Vagina (tissue), 2 donors: ENCODE measurements around the gene NUCB2.

ENCODE experiments used
- POLR2A ChIP-seq, 2 donors: fragments of 450-650 bp; IDR thresholded peaks; one replicate each; pipeline ENCODE4 v1.6.1; 2017; ENCODE audit warnings: antibody characterized with exemption in 2 of 2, mild to moderate bottlenecking in 2 of 2, moderate library complexity in 2 of 2
- POLR2AphosphoS5 ChIP-seq, 2 donors: sonication (generic); formaldehyde crosslinking; IDR thresholded peaks; one replicate each; pipeline ENCODE4 v1.9.0; 2017; ENCODE audit warnings: antibody characterized with exemption in 2 of 2, mild to moderate bottlenecking in 2 of 2, low read depth in 1 of 2; ENCODE audit not compliant: insufficient read depth in 1 of 2
- TF ChIP-seq, protein P1 (sequence below), 3 experiments: fragments of 450-650 bp in 2 of 3; fragments of 200-600 bp in 1 of 3; sonication (generic) in 1 of 3; IDR thresholded peaks; one replicate each; pipeline ENCODE4 v1.5.1; 2017 to 2019; ENCODE audit warnings: antibody characterized with exemption in 3 of 3, mild to moderate bottlenecking in 2 of 3, moderate library complexity in 2 of 3

DNA sequence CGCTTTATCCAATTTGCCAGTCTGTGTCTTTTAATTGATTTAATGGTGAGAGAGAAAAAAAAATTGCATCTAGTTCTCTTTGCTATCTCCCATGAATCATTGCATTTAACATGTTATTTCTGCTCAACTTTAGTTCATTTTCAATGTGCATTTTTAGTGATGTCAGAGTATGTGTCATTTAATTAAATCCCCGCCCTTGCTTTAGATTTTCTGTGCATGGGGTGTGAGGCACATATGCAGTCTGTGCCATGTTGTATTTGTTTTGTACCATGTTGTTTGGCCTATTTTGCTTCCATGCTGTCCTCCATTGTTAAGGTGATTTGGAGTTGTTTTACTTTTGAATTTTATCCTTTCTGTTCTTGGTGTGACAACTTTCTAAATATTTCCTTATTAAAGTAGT, 66.7 kb downstream of the NUCB2 start:
- TF ChIP-seq, protein P1, sequence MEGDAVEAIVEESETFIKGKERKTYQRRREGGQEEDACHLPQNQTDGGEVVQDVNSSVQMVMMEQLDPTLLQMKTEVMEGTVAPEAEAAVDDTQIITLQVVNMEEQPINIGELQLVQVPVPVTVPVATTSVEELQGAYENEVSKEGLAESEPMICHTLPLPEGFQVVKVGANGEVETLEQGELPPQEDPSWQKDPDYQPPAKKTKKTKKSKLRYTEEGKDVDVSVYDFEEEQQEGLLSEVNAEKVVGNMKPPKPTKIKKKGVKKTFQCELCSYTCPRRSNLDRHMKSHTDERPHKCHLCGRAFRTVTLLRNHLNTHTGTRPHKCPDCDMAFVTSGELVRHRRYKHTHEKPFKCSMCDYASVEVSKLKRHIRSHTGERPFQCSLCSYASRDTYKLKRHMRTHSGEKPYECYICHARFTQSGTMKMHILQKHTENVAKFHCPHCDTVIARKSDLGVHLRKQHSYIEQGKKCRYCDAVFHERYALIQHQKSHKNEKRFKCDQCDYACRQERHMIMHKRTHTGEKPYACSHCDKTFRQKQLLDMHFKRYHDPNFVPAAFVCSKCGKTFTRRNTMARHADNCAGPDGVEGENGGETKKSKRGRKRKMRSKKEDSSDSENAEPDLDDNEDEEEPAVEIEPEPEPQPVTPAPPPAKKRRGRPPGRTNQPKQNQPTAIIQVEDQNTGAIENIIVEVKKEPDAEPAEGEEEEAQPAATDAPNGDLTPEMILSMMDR (IDR thresholded peaks at IDR 0.05) = no peak
- TF ChIP-seq POLR2AphosphoS5 (IDR thresholded peaks at IDR 0.05; ENCODE audit: insufficient read depth in 1 of 2, low read depth in 1 of 2) = no peak
- TF ChIP-seq POLR2A (IDR thresholded peaks at IDR 0.05) = no peak
